ENCODE data around the gene SH3BP5L. TPM values are rescaled to one million over a fixed set of nuclear protein-coding genes. Genes with fewer than 3 reads are reported as not detected.

The SH3BP5L gene
- total RNA-seq, 6 experiments from 2014 or later = 9.8 to 13.1 (median 12.4) TPM

Small RNA genes within 50 kb of the gene (microRNA-seq; reads per million reads assigned to microRNA genes)
- gene MIR3124 = 0 to 8.4 reads per million in 2 donors

Small RNA genes within 50 kb of the gene (small RNA-seq; reads per million reads assigned to genes)
- gene MIR3124 = 0 reads per million in 2 experiments

Other genes with a start within 250 kb of the SH3BP5L start
- gene OR2T10, start 228.2 kb downstream of the SH3BP5L start, total RNA-seq = not detected
- gene OR2T11, start 190.8 kb downstream of the SH3BP5L start, total RNA-seq = not detected
- not detected for gene OR2T35, start 180.6 kb downstream of the SH3BP5L start, total RNA-seq
- not detected for gene OR2T27, start 170.4 kb downstream of the SH3BP5L start, total RNA-seq
- gene OR14I1, start 123.1 kb downstream of the SH3BP5L start, total RNA-seq = not detected
- gene LYPD8, start 70.2 kb downstream of the SH3BP5L start, total RNA-seq = not detected
- gene ZNF672, start 12.3 kb upstream of the SH3BP5L start, total RNA-seq = 10 to 100 TPM; 16.9 to 24.3 (median 19.4) TPM
- 10 to 100 TPM; 12.2 to 18.3 (median 16.7) TPM for gene ZNF692, start 33.2 kb upstream of the SH3BP5L start, total RNA-seq
- 1 to 10 TPM; 2.5 to 4.1 (median 4.0) TPM for gene PGBD2, start 80.3 kb upstream of the SH3BP5L start, total RNA-seq